T-helper 1 cell (primary cell): ENCODE data around the gene C5orf63.
"Not testable (repeated sequence)": the region's sequence is repeated elsewhere in the genome, so short reads cannot be mapped to it uniquely, and the experiment has no call there.

Experiments used
- DNase-seq, 5 donors: peaks; one replicate each; pipeline ENCODE4 v3.0.0-alpha.2; 2012 to 2020

The C5orf63 gene

DNA sequence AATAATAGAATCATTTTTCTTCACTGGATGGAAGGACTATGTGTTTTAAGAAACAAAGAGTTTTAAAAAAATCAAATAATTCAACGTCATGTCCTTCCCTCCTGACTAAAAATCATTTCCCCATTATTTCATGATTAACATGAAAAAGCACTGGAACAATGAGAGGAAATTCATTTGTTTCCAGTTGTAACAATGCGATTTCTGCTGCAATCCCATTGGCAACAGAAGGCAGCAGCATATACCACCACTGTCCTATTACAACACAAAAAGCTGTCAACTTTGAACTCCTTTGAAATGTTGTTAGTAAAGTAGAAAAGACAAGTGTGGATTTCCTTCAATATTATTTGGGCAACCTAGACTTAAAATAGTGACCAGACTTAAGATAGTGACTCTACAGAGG is 3.1 kb downstream of the C5orf63 start:
- DNase-seq: no peak

DNA sequence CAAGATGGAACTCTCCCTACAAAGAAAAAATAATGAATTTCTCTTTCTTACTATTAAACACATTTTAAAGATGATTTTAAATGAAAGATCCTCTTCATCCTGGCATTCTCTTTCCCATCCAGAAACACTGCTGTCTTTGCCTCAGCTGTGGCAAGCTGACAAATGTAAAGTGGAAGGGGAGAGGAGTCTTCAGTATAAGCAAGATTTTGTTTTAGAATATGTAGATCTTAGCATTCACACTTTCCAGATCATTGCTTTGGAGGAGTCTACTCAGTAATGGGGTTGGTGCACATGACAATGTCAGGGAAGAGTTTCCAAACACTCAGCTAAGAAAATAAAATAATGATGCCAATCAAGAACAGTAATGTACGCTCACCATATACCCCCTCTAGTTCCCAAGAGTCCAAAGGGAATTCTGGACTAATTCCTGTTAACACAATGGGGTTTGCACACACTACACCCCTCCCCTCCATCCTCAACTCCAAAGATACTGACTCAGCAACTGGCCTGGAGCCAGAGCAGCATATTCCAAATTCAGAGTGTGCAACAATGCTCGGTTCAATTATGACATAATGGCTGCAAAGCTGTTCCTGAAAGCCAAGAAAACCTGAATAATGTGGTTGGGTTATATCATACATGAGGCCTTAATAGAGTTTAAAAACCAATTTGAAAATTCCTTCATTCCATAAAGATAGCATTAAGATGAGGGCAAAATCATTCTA is 4.6 kb downstream of the C5orf63 start:
- DNase-seq: no peak

DNA sequence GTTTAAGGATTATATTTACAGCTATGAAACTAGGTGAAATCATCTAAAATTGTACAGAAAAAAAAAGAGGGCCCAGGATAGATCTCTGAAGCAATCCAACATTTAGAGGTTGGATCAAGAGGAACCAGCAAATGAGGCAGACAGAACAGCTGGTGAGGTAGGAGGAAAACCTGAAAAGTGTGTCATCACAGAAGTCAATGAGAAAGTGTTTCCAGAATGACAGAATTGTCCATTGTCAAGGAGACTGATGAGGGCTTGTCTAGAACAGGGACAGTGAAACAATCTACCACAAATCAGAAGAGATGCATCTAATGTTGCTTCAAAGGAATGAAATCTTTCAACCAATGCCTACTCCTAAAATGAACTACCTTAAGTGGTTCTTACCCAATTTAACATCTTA is 6.6 kb downstream of the C5orf63 start:
- no peak for DNase-seq

DNA sequence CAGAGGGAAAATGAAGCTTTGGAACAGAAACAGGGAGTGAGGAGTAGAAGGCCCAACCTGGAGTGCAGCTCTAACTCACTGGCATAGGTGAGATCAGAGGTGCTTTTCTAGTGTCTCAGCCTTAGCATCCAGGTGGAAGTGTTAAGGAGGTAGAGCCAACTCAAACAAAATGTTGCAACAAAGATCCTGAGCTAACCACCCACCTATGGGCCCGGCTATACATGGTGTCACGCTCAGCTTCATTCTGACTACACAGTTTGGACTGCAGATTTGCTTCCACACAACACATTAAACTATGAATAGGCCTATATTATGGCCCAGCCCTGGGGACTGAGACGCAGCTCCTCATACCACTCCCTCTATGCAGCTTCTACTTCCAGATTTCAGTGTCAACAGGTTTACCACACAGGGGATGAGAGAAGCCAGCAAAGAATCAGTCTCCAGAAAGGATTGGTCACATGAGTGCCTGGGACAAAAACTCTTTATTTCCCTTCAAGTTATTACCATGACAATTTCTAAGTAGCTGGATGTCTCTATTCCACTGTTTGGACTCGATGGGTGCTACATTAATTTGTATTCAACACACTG is 9.0 kb downstream of the C5orf63 start:
- DNase-seq: no peak

DNA sequence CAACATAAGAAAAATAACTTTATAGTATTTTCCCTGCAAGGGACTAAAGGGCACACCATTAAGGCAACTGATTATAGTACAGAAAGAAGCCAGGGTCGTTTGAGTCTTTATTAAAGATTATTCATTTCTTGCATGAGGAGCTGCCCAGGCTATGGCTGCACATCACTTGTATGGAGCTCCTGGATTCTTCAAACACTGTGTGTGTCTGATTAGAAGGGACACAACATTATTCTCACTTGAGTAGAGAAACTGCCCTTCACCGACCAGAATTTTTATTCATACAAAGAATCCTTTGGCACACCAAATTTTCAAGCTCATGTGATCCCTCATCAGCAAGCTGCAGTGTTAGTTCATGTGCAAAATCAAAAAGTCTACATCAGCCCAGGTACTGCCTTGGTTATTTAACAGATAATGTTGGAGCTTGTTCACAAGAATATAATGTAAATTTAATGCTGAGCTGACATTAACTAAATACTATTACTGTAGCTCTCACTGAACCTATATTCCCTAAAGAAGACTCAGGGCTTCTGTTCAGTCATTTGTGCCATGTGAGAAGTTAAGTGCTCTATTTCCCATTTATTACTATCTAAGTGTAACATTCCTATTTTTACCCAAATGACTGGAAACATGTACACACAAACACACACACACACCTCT is 9.9 kb downstream of the C5orf63 start:
- no peak for DNase-seq

DNA sequence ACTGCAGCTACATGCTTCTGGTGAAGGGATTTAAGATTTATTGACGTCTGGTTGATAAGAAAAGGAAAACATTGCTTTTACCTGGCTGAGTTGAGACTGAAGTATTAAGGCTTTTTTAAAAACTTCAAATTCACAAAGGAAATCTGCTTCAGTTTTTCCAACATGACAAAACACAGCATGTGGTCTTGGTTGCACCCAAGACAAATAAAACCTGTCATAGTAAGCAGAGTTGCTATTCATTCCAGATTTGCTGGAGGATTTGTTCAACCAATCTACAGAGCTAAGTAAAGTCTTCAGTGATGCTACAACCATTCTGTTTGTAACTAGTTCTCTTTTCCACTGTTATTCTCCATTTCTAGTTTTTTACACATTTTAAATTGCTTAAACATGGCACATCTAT is 11.3 kb downstream of the C5orf63 start:
- DNase-seq: no peak

DNA sequence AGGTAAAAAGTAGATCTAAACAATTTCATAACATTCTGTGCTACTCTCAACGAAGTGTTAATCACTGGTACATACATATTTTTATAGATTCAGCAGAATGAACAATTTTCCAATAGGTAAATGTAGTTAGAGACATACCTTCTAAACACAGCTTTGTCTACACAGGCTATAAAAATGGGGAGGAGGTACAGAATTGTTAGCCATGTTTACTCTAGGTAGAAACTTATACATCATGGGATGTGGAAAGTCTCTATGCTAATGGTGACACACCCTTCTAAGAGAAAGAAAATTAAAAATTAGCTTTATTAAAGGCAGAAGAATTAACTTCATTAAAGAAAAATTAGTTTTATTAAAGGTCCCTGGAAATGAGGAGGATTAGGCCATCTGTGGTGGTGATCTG is 11.8 kb downstream of the C5orf63 start:
- DNase-seq: no peak

DNA sequence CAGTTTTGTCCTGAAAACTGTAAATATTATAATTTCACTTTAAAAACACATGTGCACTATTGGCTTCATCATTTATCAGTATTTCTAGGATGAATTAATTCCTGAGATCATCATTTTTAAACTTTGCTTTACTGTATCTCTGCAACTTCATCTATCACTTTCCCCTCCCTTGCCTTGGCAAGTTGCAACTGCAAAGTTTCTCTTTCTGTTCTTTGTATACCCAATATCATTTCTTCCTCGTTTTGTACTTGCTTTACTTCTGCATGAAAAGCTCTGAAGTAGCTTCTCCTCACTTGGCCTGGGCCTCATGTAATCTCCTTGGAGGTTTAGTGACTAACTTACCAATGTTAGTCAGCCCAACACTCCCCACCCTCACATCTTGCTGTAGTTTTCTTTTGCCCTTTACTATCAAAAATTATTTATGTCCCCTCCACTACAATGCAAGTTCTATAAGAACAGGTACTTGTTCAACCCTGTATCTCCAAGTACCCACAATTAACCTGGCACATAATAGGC is 12.8 kb downstream of the C5orf63 start:
- no peak for DNase-seq

DNA sequence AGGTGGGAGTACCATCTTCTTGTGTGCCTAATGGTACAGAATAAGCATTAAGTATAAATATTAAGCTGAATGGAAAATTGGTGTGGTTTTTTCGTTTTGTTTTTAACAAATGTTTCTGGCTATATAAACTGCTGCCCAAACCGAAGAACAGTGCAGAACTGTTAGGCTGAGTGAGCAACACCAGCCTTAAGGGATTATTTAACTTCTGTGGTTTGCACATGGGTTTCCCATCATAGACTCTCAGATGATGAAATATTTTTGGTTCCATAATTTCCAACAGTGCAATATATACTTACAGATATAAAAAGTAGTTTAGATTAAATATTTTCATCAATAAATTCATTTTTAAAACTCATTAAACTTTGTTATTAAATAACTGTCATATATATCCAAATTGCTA is 16.4 kb downstream of the C5orf63 start:
- DNase-seq: no peak

DNA sequence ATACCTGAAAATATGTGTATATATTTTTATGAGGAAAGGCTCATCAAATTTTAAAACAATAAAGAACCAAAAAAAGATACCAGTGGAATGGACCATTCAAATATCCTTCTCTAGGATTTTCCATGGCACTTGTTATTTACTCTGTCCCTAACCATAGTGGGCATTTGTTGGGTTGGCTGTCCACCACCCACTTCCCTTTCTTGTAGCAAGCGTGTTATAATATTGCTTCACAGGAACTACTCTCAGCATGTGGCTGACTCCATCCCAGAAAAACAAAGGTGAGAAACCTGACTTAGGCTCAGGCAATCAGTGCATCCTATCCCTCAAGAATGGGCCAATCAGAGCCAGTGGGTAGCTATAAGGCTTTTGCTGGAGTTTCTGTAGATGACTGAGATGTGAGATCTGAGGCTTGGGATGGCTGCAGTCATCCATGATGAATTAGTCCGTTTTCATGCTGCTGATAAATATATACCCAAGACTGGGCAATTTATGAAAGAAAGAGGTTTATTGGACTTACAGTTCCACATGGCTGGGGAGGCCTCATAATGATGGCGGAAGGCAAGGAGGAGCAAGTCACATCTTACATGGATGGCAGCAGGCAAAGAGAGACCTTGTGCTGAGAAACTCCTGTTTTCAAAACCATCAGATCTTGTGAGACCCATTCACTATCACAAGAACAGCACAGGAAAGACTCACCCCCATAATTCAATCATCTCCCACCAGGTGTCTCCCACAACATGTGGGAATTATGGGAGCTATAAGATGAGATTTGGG is 17.2 kb downstream of the C5orf63 start:
- DNase-seq: no peak

DNA sequence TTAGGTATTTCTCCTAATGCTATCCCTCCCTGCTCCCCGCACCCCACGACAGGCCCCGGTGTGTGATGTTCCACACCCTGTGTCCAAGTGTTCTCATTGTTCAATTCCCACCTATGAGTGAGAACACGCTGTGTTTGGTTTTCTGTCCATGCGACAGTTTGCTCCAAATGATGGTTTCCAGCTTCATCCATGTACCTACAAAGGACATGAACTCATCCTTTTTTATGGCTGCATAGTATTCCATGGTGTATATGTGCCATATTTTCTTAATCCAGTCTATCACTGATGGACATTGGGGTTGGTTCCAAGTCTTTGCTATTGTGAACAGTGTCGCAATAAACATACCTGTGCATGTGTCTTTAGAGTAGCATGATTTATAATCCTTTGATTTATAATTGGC is 19.8 kb downstream of the C5orf63 start:
- not testable (repeated sequence) for DNase-seq

DNA sequence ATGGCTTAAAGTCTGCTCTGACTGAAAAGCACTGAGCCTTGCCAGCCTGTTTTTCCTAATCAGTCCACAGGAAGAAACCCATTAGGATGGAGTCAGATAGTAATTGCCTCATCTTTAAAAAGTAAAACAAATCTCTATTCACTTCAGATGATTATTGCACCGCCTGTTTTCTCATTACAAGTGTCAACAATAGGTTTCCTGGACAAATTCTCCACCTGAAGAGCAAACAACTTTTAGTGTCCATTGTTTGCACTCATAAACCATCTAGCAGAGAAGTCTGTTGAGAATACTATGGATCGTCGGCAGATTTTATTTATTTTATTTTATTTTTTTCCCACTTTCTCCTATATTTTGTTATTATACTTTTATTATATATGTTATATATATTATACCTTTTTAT is 20.3 kb downstream of the C5orf63 start:
- DNase-seq: no peak

DNA sequence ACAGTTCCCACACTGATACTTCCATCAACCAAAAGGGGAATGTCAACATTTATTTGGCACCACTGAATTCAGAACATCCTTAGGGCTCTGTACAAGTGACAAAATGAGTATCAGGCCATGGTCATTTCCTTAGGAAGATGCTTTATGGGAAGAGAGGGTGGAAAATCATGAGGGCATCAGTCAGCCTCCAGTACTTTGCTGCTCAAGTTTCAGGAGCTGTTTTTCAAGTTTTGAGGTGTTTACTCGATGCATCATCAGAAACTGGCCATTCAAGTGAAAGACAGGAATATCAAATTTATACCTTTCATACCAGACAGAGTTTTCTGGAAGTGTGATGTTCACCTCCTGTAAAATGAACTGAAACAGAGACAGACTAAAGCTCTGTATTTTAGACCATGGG is 21.7 kb downstream of the C5orf63 start:
- no peak for DNase-seq

DNA sequence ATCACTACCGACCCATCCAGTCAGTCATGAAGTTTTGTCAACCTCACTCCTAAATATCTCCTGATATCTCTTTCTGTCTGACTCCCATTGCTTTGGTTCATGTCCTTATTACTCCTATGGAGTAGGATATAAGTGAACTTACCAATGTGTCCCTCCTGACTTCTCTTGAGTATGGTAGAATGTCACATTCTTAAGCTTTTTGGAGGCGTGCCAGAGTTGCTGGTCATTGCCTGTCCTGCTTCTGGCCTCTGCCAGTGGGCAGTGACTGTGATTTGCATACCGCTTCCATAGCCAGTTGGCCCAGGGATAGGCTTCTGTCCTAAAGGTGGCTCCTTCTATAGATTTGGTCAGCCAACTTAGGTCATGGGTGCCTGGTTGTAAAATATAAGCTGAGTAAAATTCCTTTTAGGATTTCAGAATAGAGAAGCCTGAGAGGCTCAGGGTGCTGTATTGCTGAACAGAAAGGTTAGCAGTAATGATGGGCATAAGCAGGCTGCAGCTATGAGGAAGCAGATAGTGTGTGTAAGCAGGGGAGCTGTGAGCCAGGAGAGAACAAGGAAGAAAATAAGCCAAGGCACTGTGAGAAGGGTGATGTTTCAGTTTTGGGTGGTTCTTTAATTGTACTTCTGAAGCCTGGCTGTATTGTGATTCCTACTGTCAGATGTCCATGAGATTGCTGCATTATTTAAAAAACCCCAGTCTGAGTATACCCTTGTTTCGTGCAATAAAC is 26.8 kb downstream of the C5orf63 start:
- DNase-seq: no peak

DNA sequence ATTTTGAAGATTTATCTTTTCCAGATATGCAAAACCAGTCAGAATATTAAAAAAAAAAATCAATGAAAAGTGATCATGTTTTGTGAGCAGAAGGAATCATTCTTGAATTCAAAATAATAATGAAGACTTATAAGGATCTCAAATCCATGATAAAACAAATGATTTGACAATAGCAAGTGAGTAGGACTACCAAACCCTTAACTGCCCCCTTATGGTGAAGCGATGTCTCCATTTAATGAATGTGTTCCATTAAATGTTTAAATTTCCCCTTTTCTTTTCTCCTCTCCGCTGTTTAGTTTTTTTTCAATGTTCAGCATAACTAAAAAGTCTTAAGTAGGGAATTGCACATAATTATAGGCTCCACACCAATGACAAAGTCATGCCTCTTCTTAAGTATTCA is 30.7 kb downstream of the C5orf63 start:
- DNase-seq: no peak

DNA sequence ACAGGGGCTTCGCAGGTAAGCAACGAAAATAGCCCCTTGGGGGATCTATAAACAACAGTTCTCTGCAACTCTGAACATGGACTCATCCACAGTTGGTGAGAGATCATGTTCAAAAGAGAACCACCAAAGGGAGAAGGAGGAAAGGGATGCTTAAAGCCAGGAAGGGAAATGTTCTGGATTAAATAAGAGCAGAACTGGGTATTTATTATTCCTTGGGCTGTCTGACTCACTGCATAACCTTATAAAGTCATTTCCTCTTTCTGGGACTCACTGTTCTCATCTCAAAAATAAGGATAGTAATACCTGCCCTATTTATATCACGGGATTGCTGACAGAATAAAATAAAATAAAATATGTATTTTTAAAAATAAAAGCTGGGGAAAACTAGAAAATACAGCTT is 31.7 kb downstream of the C5orf63 start:
- DNase-seq: no peak

DNA sequence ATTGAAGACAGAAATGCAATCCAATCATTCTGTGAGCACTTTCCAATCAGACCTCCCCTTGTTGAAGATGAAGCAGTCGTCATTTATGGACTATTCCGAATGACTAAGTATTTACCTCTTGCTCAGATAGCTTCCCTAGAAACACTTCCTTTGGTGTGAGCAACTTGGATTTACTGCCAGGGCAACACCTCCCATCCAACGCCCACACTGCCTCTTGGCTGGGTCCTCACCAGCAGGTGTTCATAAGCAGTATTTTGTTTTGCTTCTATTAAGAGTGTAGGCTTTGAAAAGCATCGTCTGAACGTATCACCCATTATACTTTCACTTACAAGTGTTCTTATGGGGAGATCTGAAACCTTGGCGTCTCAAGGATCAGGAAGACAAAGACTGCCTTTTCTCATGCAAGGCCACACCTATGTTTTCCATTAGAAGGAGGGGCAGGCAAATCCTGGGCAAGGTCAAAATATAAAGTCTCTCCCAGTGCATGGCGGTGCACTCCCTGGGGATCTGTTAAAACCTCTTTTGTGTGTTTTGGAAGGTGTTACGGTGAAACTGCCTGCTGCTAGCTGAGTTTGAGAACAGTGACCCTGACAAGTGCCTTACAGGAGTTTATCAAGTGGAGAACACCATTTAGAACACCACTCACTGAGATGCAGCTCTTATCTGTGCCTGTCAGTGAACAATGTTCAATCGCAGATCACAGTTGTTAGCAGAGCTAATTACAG is 32.3 kb downstream of the C5orf63 start:
- DNase-seq: no peak

DNA sequence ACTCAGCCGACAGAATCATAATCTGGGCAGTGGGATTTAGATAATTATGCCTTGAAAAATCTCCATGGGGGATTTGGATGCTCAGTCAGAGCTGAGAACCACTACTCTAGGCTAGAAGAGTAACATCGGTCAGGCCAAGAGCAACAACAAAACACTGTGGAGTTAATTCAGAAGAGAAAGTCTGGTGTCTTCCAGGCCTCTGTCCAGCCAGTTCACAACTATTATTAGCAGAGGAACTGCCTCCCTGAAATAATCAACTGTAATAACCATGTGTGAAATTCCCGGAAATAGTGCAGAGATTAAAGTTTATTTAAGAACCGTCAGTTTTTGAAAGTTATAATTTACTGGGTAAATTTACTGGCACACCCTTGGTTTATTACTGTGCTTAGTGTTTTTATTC is 34.8 kb downstream of the C5orf63 start:
- DNase-seq: no peak

DNA sequence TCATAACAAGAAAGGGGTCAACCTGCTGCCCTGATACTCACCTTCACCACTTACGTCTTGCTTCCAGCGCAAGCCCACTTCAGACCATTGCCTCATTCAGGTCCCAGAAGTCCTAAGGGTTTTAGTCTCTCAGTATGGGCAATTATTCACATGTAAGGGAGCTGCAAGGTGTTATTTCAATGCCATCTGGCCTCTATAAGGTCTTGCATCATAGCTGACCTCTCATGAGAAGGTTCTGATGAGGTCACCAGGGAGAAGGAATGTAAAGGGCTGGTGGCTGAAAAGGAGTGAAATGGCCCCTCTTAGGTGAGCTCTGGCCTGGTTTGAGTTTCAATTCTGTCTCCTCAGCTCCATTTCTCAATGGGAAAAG is 41.5 kb downstream of the C5orf63 start:
- no peak for DNase-seq

DNA sequence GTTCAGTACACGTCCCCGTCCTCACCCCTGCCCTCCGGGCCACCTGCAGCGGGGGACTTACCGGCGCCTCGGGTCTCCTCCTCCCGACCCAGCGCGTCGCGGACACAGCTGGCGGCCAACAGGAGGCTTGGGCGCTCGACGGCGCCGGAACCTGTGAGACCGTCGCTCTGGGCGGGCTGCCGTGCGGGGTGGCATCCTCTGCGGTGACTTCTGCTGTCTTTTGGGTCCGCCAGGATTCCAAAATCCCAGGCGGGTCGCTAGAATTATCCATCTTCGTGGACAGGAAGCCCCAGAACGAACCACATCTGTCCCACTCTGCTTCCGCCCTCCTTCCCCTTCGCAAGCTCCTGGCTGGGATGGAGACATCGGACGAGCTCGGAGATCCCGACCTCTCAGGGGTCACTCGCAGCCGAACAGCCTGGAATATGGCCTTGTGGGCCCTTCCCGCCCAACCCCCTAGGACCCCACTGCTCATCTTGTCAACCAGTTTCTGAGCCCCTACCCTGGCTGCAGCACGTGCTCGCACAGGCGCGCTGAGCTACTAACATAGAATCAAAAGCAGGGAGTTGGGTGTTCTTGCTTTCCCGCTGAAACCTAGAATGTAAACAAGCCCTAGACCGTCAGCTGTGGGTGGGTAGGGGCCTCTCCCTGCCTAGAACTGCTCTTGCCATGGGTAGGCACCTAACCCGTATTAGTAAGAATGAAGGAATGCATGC is 42.0 kb downstream of the C5orf63 start:
- DNase-seq: peak in 3 of 5 donors; percentile 9 to 34 (median 17)
